Karpas-422 (cell line): ENCODE results near the gene SEPTIN8. TPM values are rescaled to one million over a fixed set of nuclear protein-coding genes. Genes with fewer than 3 reads are reported as not detected.

Experiments used
- DNase-seq: peaks from one replicate; pipeline ENCODE4 v3.0.0-alpha.2; 2015
- H2AFZ ChIP-seq: fragments of 200-600 bp; sonication (generic); 2 replicates; pipeline ENCODE4 v1.6.1; 2014; ENCODE audit warnings: antibody characterized with exemption, low read length, mixed read lengths
- H3K27ac ChIP-seq: fragments of 200-600 bp; sonication (generic); 2 replicates; pipeline ENCODE4 v1.5.1; 2014; ENCODE audit warnings: mild to moderate bottlenecking, low read length, moderate library complexity
- H3K27me3 ChIP-seq: fragments of 200-600 bp; sonication (generic); 2 replicates; pipeline ENCODE4 v1.6.1; 2014; ENCODE audit warnings: low read length, mixed read lengths
- H3K36me3 ChIP-seq: fragments of 200-600 bp; sonication (generic); 2 replicates; pipeline ENCODE4 v1.6.1; 2014; ENCODE audit warnings: low read length, mixed read lengths; ENCODE audit not compliant: insufficient read depth
- H3K4me1 ChIP-seq: fragments of 200-600 bp; sonication (generic); 2 replicates; pipeline ENCODE4 v1.6.1; 2014; ENCODE audit warnings: mild to moderate bottlenecking, low read length, mixed read lengths
- H3K4me2 ChIP-seq: fragments of 200-600 bp; sonication (generic); 2 replicates; pipeline ENCODE4 v1.6.1; 2014; ENCODE audit warnings: low read length, low read depth, mild to moderate bottlenecking; ENCODE audit not compliant: poor library complexity, severe bottlenecking
- H3K4me3 ChIP-seq: fragments of 200-600 bp; sonication (generic); 2 replicates; pipeline ENCODE4 v1.5.1; 2014; ENCODE audit warnings: mild to moderate bottlenecking, antibody characterized with exemption, low read length, mixed read lengths
- H3K79me2 ChIP-seq: fragments of 200-600 bp; sonication (generic); 2 replicates; pipeline ENCODE4 v1.6.1; 2014; ENCODE audit warnings: mild to moderate bottlenecking, low read length, mixed read lengths
- H3K9ac ChIP-seq: fragments of 200-600 bp; sonication (generic); 2 replicates; pipeline ENCODE4 v1.6.0; 2014; ENCODE audit warnings: low read length
- H3K9me2 ChIP-seq: fragments of 200-600 bp; sonication (generic), shearing (Covaris generic); replicated peaks from 2 replicates; pipeline ENCODE4 v1.6.0; 2014; ENCODE audit warnings: mild to moderate bottlenecking, low read length, moderate library complexity; ENCODE audit not compliant: insufficient read depth
- H3K9me3 ChIP-seq: fragments of 300-700, 200-600 bp; sonication (generic); 2 replicates; pipeline ENCODE4 v1.6.1; 2014; ENCODE audit warnings: low read length, mixed read lengths
- H4K20me1 ChIP-seq: fragments of 200-600 bp; sonication (generic); 2 replicates; pipeline ENCODE4 v1.6.1; 2014; ENCODE audit warnings: mild to moderate bottlenecking, antibody characterized with exemption, low read length, low read depth; ENCODE audit not compliant: insufficient read depth
- total RNA-seq: library from RNA; depleted of rRNA; stranded (reverse); fragments of >200 nt; shearing (Covaris generic); gene quantifications from 2 replicates; pipeline ENCODE4 v1.2.3, GENCODE V29; 2014; ENCODE audit warnings: low replicate concordance

SEPTIN8 gene
- total RNA-seq, 1 experiment from 2014 or later: 4.1 TPM

GRCh38 chr5:132785365-132785764 is 8.3 kb upstream of the SEPTIN8 start:
- H3K4me2 ChIP-seq: no peak overlapping the region
- no peaks in the 10 kb centered on the region for H3K9me2 ChIP-seq
- H3K27ac ChIP-seq: no peak overlapping the region
- no peaks in the 10 kb centered on the region for H3K79me2 ChIP-seq
- H3K9ac ChIP-seq: no peak overlapping the region
- no peak overlapping the region for H3K4me3 ChIP-seq
- H3K4me1 ChIP-seq: no peaks in the 10 kb centered on the region
- H2AFZ ChIP-seq: no peak overlapping the region
- DNase-seq: no peak
- H4K20me1 ChIP-seq: no peaks in the 10 kb centered on the region
- no peaks in the 10 kb centered on the region for H3K36me3 ChIP-seq
- no peaks in the 10 kb centered on the region for H3K27me3 ChIP-seq
- no peaks in the 10 kb centered on the region for H3K9me3 ChIP-seq

DNA sequence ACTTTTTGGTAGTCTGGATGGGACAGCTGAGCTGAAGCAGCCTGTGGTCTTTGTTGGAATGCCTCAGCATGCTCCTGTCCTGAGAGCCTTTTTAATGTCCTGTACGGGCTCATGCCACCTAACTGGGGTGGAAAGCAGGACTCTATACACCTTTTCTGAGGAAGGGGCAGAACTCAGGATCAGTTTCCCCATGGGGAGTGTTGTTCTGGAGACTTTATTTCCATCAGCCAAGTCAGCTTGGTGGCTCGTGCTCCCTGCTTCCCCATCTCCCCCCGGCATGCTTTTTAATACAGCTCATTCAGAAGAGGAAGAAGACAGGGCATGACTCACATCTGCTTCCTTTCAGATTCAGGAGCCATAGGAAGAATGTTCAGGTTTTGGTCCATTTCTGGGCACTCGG is 5.1 kb upstream of the SEPTIN8 start:
- Histone ChIP-seq H4K20me1 (no peaks in the 10 kb centered on the region), H3K27ac (no peak overlapping the region), H3K79me2 (no peaks in the 10 kb centered on the region), H3K27me3 (no peaks in the 10 kb centered on the region), H3K4me1 (peaks cover 4% of the 10 kb centered on the region; the same call in 1 of the 2 replicates), H3K4me3 (no peak overlapping the region), H3K9ac (no peak overlapping the region), H2AFZ (no peak overlapping the region), H3K36me3 (no peaks in the 10 kb centered on the region), H3K4me2 (no peak overlapping the region), H3K9me2 (no peaks in the 10 kb centered on the region), H3K9me3 (no peaks in the 10 kb centered on the region)
- DNase-seq: no peak

- H3K27me3 ChIP-seq: no peaks in the 10 kb centered on the region
- H3K36me3 ChIP-seq: no peaks in the 10 kb centered on the region
- H3K4me1 ChIP-seq: peaks cover 4% of the 10 kb centered on the region; the same call in 1 of the 2 replicates
- H3K9me3 ChIP-seq: no peaks in the 10 kb centered on the region
- no peak overlapping the region for H3K4me2 ChIP-seq
- no peaks in the 10 kb centered on the region for H3K79me2 ChIP-seq
- H2AFZ ChIP-seq: no peak overlapping the region
- H4K20me1 ChIP-seq: no peaks in the 10 kb centered on the region
- H3K27ac ChIP-seq: no peak overlapping the region
- no peak for DNase-seq
- no peak overlapping the region for H3K4me3 ChIP-seq
- no peak overlapping the region for H3K9ac ChIP-seq
- no peaks in the 10 kb centered on the region for H3K9me2 ChIP-seq
Measured at GRCh38 chr5:132781029-132781428, 4.0 kb upstream of the SEPTIN8 start.

- Histone ChIP-seq H3K4me3 (no peak overlapping the region), H3K27me3 (no peaks in the 10 kb centered on the region)
Measured at GRCh38 chr5:132780577-132780976, 3.5 kb upstream of the SEPTIN8 start.

GRCh38 chr5:132779961-132780360 is 2.9 kb upstream of the SEPTIN8 start:
- no peaks in the 10 kb centered on the region for H4K20me1 ChIP-seq
- H3K27me3 ChIP-seq: no peaks in the 10 kb centered on the region
- no peaks in the 10 kb centered on the region for H3K9me2 ChIP-seq
- H3K27ac ChIP-seq: no peak overlapping the region
- H3K36me3 ChIP-seq: no peaks in the 10 kb centered on the region
- no peak overlapping the region for H2AFZ ChIP-seq
- H3K4me2 ChIP-seq: no peak overlapping the region
- DNase-seq: no peak
- peaks cover 4% of the 10 kb centered on the region; the same call in 1 of the 2 replicates for H3K4me1 ChIP-seq
- no peaks in the 10 kb centered on the region for H3K79me2 ChIP-seq
- no peak overlapping the region for H3K9ac ChIP-seq
- no peaks in the 10 kb centered on the region for H3K9me3 ChIP-seq
- H3K4me3 ChIP-seq: no peak overlapping the region

More at GRCh38 chr5:132780577-132780976, 3.5 kb upstream of the SEPTIN8 start:
- H3K27ac ChIP-seq: no peak overlapping the region
- no peaks in the 10 kb centered on the region for H3K9me3 ChIP-seq
- H3K9ac ChIP-seq: no peak overlapping the region
- no peaks in the 10 kb centered on the region for H3K9me2 ChIP-seq
- H4K20me1 ChIP-seq: no peaks in the 10 kb centered on the region
- no peak for DNase-seq
- no peaks in the 10 kb centered on the region for H3K36me3 ChIP-seq
- H3K4me1 ChIP-seq: peaks cover 4% of the 10 kb centered on the region; the same call in 1 of the 2 replicates
- H3K79me2 ChIP-seq: no peaks in the 10 kb centered on the region
- no peak overlapping the region for H3K4me2 ChIP-seq
- H2AFZ ChIP-seq: no peak overlapping the region

- no peaks in the 10 kb centered on the region for H3K27me3 ChIP-seq
- H3K9me3 ChIP-seq: no peaks in the 10 kb centered on the region
- H3K9me2 ChIP-seq: no peaks in the 10 kb centered on the region
- no peaks in the 10 kb centered on the region for H3K36me3 ChIP-seq
- H3K4me3 ChIP-seq: no peak overlapping the region
- H3K4me2 ChIP-seq: no peak overlapping the region
- H3K27ac ChIP-seq: no peak overlapping the region
- no peak overlapping the region for H3K9ac ChIP-seq
- DNase-seq: no peak
- H3K79me2 ChIP-seq: no peaks in the 10 kb centered on the region
- H3K4me1 ChIP-seq: peaks cover 4% of the 10 kb centered on the region; the same call in 1 of the 2 replicates
- H4K20me1 ChIP-seq: no peaks in the 10 kb centered on the region
- no peak overlapping the region for H2AFZ ChIP-seq
Measured at GRCh38 chr5:132778856-132779255, 1.8 kb upstream of the SEPTIN8 start.

GRCh38 chr5:132778129-132778528 is 1.1 kb upstream of the SEPTIN8 start:
- DNase-seq: no peak
- Histone ChIP-seq H3K27me3 (no peaks in the 10 kb centered on the region), H3K27ac (no peak overlapping the region), H3K4me1 (peaks cover 4% of the 10 kb centered on the region; the same call in 1 of the 2 replicates), H3K4me2 (no peak overlapping the region), H3K9ac (no peak overlapping the region), H3K79me2 (no peaks in the 10 kb centered on the region), H3K9me3 (no peaks in the 10 kb centered on the region), H3K9me2 (no peaks in the 10 kb centered on the region), H4K20me1 (no peaks in the 10 kb centered on the region), H3K4me3 (no peak overlapping the region), H2AFZ (no peak overlapping the region), H3K36me3 (no peaks in the 10 kb centered on the region)

GRCh38 chr5:132776938-132777208 is 166 bp downstream of the SEPTIN8 start:
- no peaks in the 10 kb centered on the region for H4K20me1 ChIP-seq

More at GRCh38 chr5:132776938-132777208, 166 bp downstream of the SEPTIN8 start:
- Histone ChIP-seq H3K9ac (peak overlapping the region; percentile 56), H3K79me2 (no peaks in the 10 kb centered on the region), H3K27ac (no peak overlapping the region), H3K4me2 (peak overlapping the region; percentile 59), H3K4me3 (peak overlapping the region; percentile 65; the same call in 1 of the 2 replicates), H3K27me3 (no peaks in the 10 kb centered on the region; the same call in 1 of the 2 replicates), H3K9me2 (no peaks in the 10 kb centered on the region), H2AFZ (no peak overlapping the region), H3K9me3 (no peaks in the 10 kb centered on the region), H3K36me3 (no peaks in the 10 kb centered on the region), H3K4me1 (peaks cover 4% of the 10 kb centered on the region; the same call in 1 of the 2 replicates)
- DNase-seq: no peak
